KBM-7 (cell line): Measurements from ENCODE around the gene LACTBL1.
A peak's percentile ranks its signal among the peaks of the same experiment; 100 is the strongest.

ENCODE experiments used
- DNase-seq: peaks from one replicate; pipeline ENCODE4 v3.0.0-alpha.2; 2015
- in situ Hi-C: fragments of 300-500 bp; cut with MboI; formaldehyde crosslinking; loops from 2 replicates; pipeline ENCODE4 v1.14.3; 2020; ENCODE audit warnings: low sequenced_read_pairs, low pct_unique_long_range_greater_than_20kb, mixed read lengths

The LACTBL1 gene

GRCh38 chr1:22918644-22919043, 54.0 kb downstream of the LACTBL1 start:
- in situ Hi-C loops = no loop called here
- DNase-seq = no peak

GRCh38 chr1:22917989-22918388, 54.7 kb downstream of the LACTBL1 start:
- in situ Hi-C loops = no loop called here
- no peak for DNase-seq

GRCh38 chr1:22916471-22916820, 56.2 kb downstream of the LACTBL1 start:
- DNase-seq = peak; percentile 8

GRCh38 chr1:22915816-22916470, 56.7 kb downstream of the LACTBL1 start:
- no peak for DNase-seq
- in situ Hi-C loops = no loop called here

More at GRCh38 chr1:22916471-22916820, 56.2 kb downstream of the LACTBL1 start:
- in situ Hi-C loops = no loop called here

- no peak for DNase-seq
- in situ Hi-C loops = no loop called here
Observed at GRCh38 chr1:22915231-22915630, 57.4 kb downstream of the LACTBL1 start.

- in situ Hi-C loops = no loop called here
- DNase-seq = no peak
Observed at GRCh38 chr1:22914633-22915217, 57.9 kb downstream of the LACTBL1 start.

GRCh38 chr1:22914156-22914555, 58.5 kb downstream of the LACTBL1 start:
- in situ Hi-C loops = no loop called here
- no peak for DNase-seq

GRCh38 chr1:22913421-22914141, 59.1 kb downstream of the LACTBL1 start:
- DNase-seq = no peak
- in situ Hi-C loops = no loop called here

- in situ Hi-C loops = no loop called here
- DNase-seq = no peak
Observed at GRCh38 chr1:22912311-22912710, 60.4 kb downstream of the LACTBL1 start.

- in situ Hi-C loops = no loop called here
- DNase-seq = no peak
Observed at GRCh38 chr1:22910986-22911651, 61.5 kb downstream of the LACTBL1 start.

GRCh38 chr1:22910286-22910685, 62.4 kb downstream of the LACTBL1 start:
- in situ Hi-C loops = no loop called here
- DNase-seq = no peak

- no peak for DNase-seq
- in situ Hi-C loops = no loop called here
Observed at GRCh38 chr1:22908880-22909426, 63.7 kb downstream of the LACTBL1 start.

- in situ Hi-C loops = no loop called here
Observed at GRCh38 chr1:22907528-22907927, 65.1 kb downstream of the LACTBL1 start.

GRCh38 chr1:22906968-22907367, 65.7 kb downstream of the LACTBL1 start:
- no peak for DNase-seq
- in situ Hi-C loops = no loop called here

More at GRCh38 chr1:22907528-22907927, 65.1 kb downstream of the LACTBL1 start:
- no peak for DNase-seq

GRCh38 chr1:22903113-22903512, 69.6 kb downstream of the LACTBL1 start:
- in situ Hi-C loops = no loop called here
- DNase-seq = no peak
